GM19099 (cell line): ENCODE results near the gene STK10.
A peak's percentile ranks its signal among the peaks of the same experiment; 100 is the strongest.

Source experiments
- POLR2A ChIP-seq: IDR thresholded peaks from 3 replicates; pipeline ENCODE4 v1.6.1; 2011; ENCODE audit warnings: low read depth; ENCODE audit not compliant: insufficient read length; ENCODE audit errors: extremely low read depth

The STK10 gene

DNA sequence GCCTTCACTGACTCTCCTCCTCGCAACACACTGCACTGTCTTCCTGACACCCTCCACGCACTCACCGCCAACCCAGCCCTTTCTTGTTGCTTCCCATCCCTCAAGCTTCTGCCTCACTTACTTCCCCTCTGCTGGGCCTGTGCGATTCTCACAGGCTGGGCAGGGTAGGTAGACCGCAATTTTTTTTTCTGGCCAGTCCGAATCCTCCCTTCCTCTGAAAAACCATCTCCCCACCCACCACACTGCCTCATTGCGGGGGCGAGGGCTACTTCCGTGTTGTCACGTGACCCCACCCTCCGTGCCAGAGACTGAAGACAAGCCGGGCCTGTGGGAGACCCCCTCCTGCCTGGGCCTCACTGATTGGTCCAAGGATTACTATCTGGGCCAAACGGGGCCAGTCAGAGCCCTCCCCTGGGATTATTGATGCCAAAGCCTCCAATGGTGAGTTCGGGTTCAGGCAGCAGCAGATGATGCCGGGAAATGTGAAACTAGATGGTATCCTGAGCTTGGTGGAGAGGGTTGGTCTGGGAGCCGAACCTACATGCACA is 73.1 kb downstream of the STK10 start:
- peak; percentile 69 for TF ChIP-seq POLR2A

- peak; percentile 46 for TF ChIP-seq POLR2A
Measured at GRCh38 chr5:172113036-172113435, 75.0 kb downstream of the STK10 start.

GRCh38 chr5:172111852-172112225 is 76.2 kb downstream of the STK10 start:
- no peak for TF ChIP-seq POLR2A

DNA sequence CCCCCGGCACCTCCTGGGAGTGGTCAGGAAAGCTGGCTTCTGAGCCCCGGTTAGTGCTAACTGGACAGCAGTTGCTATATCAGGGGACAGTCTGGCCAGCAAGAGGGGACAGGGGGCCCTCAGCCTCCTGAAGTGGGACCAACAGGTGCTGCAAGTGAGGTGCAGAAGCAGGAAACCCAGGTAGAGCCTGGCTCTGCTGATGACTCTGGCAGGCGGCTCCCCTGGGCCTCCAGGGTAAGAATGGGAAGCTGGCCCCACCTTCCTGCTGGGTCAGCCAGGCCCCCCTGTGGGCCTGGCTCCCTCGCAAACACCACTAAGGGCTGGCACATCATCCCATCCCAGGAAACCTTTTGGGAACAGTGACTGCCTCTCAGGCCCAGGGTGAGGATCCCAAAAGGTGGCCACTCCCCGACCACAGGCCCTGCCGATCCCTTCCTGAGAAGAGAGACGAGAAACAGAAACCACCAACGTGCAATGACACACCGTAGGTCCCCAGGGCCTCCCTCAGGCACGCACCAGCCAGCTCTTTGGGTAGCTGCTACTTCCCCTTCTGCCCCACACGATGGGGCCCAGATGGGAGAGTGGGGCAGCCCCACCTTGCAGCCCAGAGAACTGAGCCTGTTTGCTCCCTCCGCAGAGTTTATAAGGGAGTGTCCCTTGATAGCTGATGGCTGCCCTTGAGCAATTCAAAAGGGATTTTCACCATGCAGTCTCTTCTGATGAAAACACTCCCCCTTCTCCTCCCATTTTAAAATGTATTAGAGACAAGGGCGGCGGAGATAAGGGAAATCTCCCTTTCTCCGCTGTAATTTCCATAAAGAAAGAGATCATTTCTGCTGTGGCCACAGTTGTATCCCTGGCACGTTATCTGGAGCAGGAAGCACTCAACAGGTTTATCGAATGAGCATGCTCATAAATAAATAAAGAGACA is 76.8 kb downstream of the STK10 start:
- TF ChIP-seq POLR2A = no peak

GRCh38 chr5:172110260-172110815 is 77.7 kb downstream of the STK10 start:
- no peak for TF ChIP-seq POLR2A

DNA sequence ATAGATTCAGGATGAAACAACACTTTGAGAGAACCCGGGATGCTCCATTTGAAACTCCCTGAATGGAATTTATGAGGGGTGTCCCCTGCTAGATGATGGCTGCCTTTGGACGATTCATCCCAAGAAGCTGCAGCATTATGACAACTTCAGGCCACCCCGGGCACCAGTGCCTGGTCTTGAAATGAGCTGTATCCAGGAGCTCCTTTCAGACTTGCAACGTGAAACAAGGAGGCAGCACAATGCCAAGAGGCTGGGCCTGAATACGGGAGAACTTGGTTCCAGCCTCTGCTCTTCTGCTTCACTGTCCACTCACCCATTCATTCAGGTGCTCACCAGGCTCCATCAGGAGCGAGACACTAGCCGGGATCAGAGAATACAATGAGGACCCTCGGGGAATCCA is 78.3 kb downstream of the STK10 start:
- no peak for TF ChIP-seq POLR2A

DNA sequence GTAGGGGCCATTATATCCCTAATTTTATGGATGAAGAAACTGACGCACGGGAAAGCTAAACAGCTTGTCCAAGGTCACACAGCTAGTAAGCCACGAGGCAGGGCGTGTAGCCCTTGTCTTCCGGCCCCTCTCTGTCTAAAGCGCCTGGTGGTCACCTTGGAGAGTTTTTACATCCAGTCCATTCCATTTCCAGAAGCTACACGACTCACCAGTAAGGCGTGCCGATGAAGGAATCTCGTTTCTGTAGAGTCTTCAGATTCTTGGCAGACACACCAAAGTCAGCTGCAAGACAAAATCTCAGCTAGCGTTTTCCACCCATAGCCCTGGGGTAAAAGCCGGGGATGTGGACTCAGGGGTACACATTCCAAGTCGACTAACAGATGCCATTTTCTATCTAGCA is 80.5 kb downstream of the STK10 start:
- TF ChIP-seq POLR2A = no peak

DNA sequence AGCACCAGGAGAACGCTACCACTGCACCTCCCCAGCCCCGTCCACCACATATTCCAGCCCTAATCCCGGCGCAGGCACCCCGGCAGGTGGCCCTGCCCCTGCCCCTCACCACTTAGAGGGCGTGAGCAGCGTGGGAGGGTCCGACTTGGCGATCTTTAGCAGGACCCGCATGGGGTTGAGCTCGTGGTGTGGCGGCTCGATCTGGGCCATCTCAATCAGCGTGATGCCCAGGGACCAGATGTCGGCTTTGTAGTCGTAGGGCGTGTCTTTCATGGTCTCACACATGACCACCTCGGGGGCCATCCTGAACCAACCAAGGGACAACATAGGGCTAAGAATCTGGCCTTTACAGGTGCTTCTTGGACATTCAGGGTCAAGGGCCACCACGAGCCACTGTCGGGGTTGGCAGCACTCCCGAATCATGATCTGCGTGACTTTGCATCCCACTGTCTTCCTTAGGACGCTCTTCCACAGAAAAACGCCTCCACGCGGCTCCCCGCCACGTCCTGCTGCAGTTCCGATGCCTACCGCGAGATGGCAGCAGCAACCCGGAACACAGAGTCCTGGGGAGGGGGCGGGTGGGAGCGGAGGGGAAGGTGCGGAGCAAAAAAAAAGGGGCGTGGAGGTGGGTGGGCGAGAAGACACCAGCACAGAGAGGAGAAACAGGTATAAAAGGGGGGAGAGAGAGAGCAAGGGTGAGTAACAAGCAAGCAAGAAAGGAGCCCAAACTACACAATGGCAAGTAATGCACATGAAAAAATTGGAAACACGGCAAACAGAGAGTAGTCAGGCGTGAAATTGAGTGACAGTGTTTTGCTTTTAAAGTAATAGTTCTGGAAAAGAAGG is 81.3 kb downstream of the STK10 start:
- no peak for TF ChIP-seq POLR2A

GRCh38 chr5:172105811-172106210 is 82.2 kb downstream of the STK10 start:
- TF ChIP-seq POLR2A = no peak

GRCh38 chr5:172104801-172105701 is 83.0 kb downstream of the STK10 start:
- TF ChIP-seq POLR2A = no peak

DNA sequence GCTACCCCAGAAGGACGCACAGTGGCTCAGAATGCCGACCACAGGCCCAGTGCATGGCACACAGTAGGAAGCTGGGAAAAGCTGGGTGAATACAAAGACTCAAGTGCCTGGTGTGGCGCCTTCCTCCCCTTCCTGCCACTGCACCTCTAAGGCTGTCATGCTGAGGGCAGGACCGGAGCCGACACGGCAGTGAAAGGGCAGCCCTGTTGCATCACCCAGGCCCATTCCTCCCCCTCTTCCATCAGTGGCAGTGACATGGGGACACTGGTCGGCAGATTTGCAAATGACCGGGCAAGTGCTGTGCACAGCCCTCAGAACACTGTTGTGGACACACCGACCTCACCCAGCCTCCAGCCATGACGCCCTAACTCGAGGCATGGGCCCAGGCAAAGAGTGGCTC is 84.0 kb downstream of the STK10 start:
- no peak for TF ChIP-seq POLR2A

DNA sequence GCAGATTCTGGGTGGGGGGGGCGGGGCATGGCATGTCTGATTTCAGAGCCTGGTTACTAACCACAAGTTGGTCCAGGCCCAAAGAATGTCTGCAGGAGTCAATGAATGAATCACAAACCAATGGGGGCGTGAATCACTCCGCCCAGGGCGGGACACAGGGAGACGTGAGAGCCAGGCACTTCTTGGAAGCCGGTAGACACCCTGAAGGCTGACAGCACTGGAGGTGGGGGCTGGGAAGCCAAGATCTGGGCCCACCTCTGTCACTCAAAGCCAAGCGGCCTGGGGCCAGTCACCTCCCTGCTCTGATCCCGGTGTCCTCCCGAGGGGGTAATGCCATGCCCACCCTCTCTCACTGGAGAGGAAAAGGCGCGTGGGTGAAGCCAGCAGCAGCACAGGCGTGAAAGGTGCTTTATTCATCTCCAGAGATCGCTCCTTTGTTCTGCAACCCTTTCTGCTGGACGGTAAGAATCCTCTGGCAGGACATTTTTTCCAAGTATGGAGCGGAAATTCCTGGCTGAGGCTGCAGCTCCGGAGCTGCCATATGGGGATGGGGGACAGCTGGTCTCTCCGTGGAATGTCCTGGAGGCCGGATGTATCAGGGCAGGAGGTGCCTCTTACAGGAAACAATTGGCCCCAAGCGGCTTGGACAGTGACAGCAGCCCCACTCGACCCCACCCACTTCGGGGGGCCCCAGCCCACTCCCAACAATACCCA is 85.0 kb downstream of the STK10 start:
- no peak for TF ChIP-seq POLR2A

- TF ChIP-seq POLR2A = no peak
Measured at GRCh38 chr5:172102218-172102870, 85.7 kb downstream of the STK10 start.
